GM23248 (cell line): ENCODE results near the gene BCL2L11. TPM values are rescaled to one million over a fixed set of nuclear protein-coding genes. Genes with fewer than 3 reads are reported as not detected.

Experiments
- DNase-seq: peaks from one replicate; pipeline ENCODE4 v3.0.0-alpha.2; 2015
- H2AFZ ChIP-seq: fragments of 200-600 bp; sonication (generic); 2 replicates; pipeline ENCODE4 v1.6.1; 2016; ENCODE audit warnings: antibody characterized with exemption
- H3F3A ChIP-seq: fragments of 200-600 bp; sonication (generic); 2 replicates; pipeline ENCODE4 v1.6.1; 2016; ENCODE audit warnings: mild to moderate bottlenecking, antibody characterized with exemption, mixed run types; ENCODE audit not compliant: insufficient read depth
- H3K27ac ChIP-seq: fragments of 200-600 bp; sonication (generic); 2 replicates; pipeline ENCODE4 v1.5.1; 2016; ENCODE audit warnings: mild to moderate bottlenecking
- H3K27me3 ChIP-seq: fragments of 200-600 bp; sonication (generic); replicated peaks from 2 replicates; pipeline ENCODE4 v1.6.1; 2016; ENCODE audit warnings: mild to moderate bottlenecking; ENCODE audit not compliant: insufficient read depth
- H3K36me3 ChIP-seq: fragments of 200-600 bp; sonication (generic); 2 replicates; pipeline ENCODE4 v1.6.1; 2016; ENCODE audit warnings: low read depth, mild to moderate bottlenecking
- H3K4me1 ChIP-seq: fragments of 200-600 bp; sonication (generic); 2 replicates; pipeline ENCODE4 v1.6.1; 2016; ENCODE audit warnings: mild to moderate bottlenecking; ENCODE audit not compliant: insufficient read depth
- H3K4me2 ChIP-seq: fragments of 200-600 bp; sonication (generic); one replicate; pipeline ENCODE4 v1.6.1; 2016; ENCODE audit warnings: mild to moderate bottlenecking; ENCODE audit not compliant: unreplicated experiment
- H3K4me3 ChIP-seq: fragments of 200-600 bp; sonication (generic); 2 replicates; pipeline ENCODE4 v1.5.1; 2016; ENCODE audit warnings: mild to moderate bottlenecking
- H3K79me2 ChIP-seq: fragments of 200-600 bp; sonication (generic); 2 replicates; pipeline ENCODE4 v1.6.1; 2016; ENCODE audit warnings: mild to moderate bottlenecking; ENCODE audit not compliant: insufficient read depth
- H3K9ac ChIP-seq: fragments of 200-600 bp; sonication (generic); 2 replicates; pipeline ENCODE4 v1.6.1; 2016; ENCODE audit warnings: mild to moderate bottlenecking
- H3K9me2 ChIP-seq: fragments of 200-600 bp; sonication (generic); 2 replicates; pipeline ENCODE4 v1.6.1; 2016; ENCODE audit warnings: mixed run types, mild to moderate bottlenecking, moderate library complexity; ENCODE audit not compliant: insufficient read depth
- H3K9me3 ChIP-seq: fragments of 200-600 bp; sonication (generic); one replicate; pipeline ENCODE4 v1.6.1; 2017; ENCODE audit warnings: low read depth
- H4K20me1 ChIP-seq: fragments of 200-600 bp; sonication (generic); 2 replicates; pipeline ENCODE4 v1.6.0; 2016; ENCODE audit not compliant: insufficient read depth
- EZH2 ChIP-seq: fragments of 200-600 bp; sonication (generic); IDR thresholded peaks from 2 replicates; pipeline ENCODE4 v1.6.1; 2018; ENCODE audit warnings: antibody characterized with exemption, mild to moderate bottlenecking; ENCODE audit not compliant: insufficient read depth, poor library complexity, severe bottlenecking
- EZH2phosphoT487 ChIP-seq: fragments of 200-600 bp; sonication (generic); IDR thresholded peaks from 2 replicates; pipeline ENCODE4 v1.6.1; 2018; ENCODE audit warnings: antibody characterized with exemption, moderate library complexity, mild to moderate bottlenecking, low read depth; ENCODE audit not compliant: insufficient read depth
- WGBS, 2 experiments: methylation state at CpG; one replicate each; pipeline ENCODE4 v1.1.6; 2015 to 2017; ENCODE audit warnings: low lambda C conversion rate in 2 of 2, low coverage in 1 of 2; ENCODE audit errors: missing lambda C conversion rate in 2 of 2; 5-methylcytosine and 5-hydroxymethylcytosine counted together
- in situ Hi-C: fragments of 300-500 bp; cut with MboI; formaldehyde crosslinking; loops from 2 replicates; pipeline ENCODE4 v1.15.0; 2020
- polyA plus RNA-seq: library from polyadenylated mRNA; unstranded; fragments of >200 nt; fragmentation: Nextera tagmentation; extraction: Ambion mirVana; gene quantifications from 2 replicates; pipeline ENCODE4 v1.2.1, GENCODE V29; 2016
- total RNA-seq: library from RNA; depleted of rRNA; stranded (reverse); fragments of >200 nt; shearing (Covaris generic); gene quantifications from 2 replicates; pipeline ENCODE4 v1.2.3, GENCODE V29; 2014

Gene BCL2L11
- total and polyA plus RNA-seq, 2 experiments from 2014 or later = 0.22 to 0.55 TPM

- in situ Hi-C loops = no loop called here
- Histone ChIP-seq H3K79me2 (no peaks in the 10 kb centered on the region), H3F3A (no peaks in the 10 kb centered on the region), H3K9me3 (no peaks in the 10 kb centered on the region), H3K9ac (no peak overlapping the region), H3K27me3 (no peaks in the 10 kb centered on the region), H4K20me1 (no peaks in the 10 kb centered on the region), H3K36me3 (no peaks in the 10 kb centered on the region), H3K4me3 (no peak overlapping the region), H3K4me2 (no peak overlapping the region), H3K9me2 (no peaks in the 10 kb centered on the region), H3K4me1 (no peaks in the 10 kb centered on the region), H2AFZ (no peak overlapping the region), H3K27ac (no peak overlapping the region)
- TF ChIP-seq EZH2phosphoT487 (no peak), EZH2 (no peak)
- DNase-seq = no peak
- 66 to 69% methylated on average over 3 of the region's 3 CpGs for WGBS, 2 experiments
Measured at GRCh38 chr2:111188681-111189080, 68.0 kb downstream of the BCL2L11 start.

- Histone ChIP-seq H3K9me2 (no peaks in the 10 kb centered on the region), H3K27me3 (no peaks in the 10 kb centered on the region), H2AFZ (no peak overlapping the region), H3K27ac (no peak overlapping the region), H4K20me1 (no peaks in the 10 kb centered on the region), H3K9me3 (no peaks in the 10 kb centered on the region), H3K36me3 (no peaks in the 10 kb centered on the region), H3K4me2 (no peak overlapping the region), H3K9ac (no peak overlapping the region), H3K4me3 (no peak overlapping the region), H3F3A (no peaks in the 10 kb centered on the region), H3K4me1 (no peaks in the 10 kb centered on the region), H3K79me2 (no peaks in the 10 kb centered on the region)
- in situ Hi-C loops = no loop called here
- WGBS, 2 experiments = 22 to 24% methylated on average over 2 of the region's 2 CpGs
- TF ChIP-seq EZH2 (no peak), EZH2phosphoT487 (no peak)
- no peak for DNase-seq
Measured at GRCh38 chr2:111189106-111189505, 68.4 kb downstream of the BCL2L11 start.

- no peaks in the 10 kb centered on the region for H3K79me2 ChIP-seq
- TF ChIP-seq EZH2 = no peak
- no peak for TF ChIP-seq EZH2phosphoT487
- H2AFZ ChIP-seq = no peak overlapping the region
- H3K27me3 ChIP-seq = no peaks in the 10 kb centered on the region
- H3K4me3 ChIP-seq = no peak overlapping the region
- no peak overlapping the region for H3K4me2 ChIP-seq
- no peak for DNase-seq
- no peaks in the 10 kb centered on the region for H3K9me2 ChIP-seq
- no peaks in the 10 kb centered on the region for H3K36me3 ChIP-seq
- H3K9ac ChIP-seq = no peak overlapping the region
- no peak overlapping the region for H3K27ac ChIP-seq
- H3F3A ChIP-seq = no peaks in the 10 kb centered on the region
- WGBS, 2 experiments = 70 to 72% methylated on average over 7 of the region's 7 CpGs
- in situ Hi-C loops = no loop called here
- H3K9me3 ChIP-seq = no peaks in the 10 kb centered on the region
- H3K4me1 ChIP-seq = no peaks in the 10 kb centered on the region
- no peaks in the 10 kb centered on the region for H4K20me1 ChIP-seq
Measured at GRCh38 chr2:111190816-111191540, 70.3 kb downstream of the BCL2L11 start.

- WGBS, 2 experiments = 96 to 98% methylated on average over 5 of the region's 5 CpGs
- Histone ChIP-seq H3K9me2 (no peaks in the 10 kb centered on the region), H3K27me3 (no peaks in the 10 kb centered on the region), H3K27ac (no peak overlapping the region), H3K79me2 (no peaks in the 10 kb centered on the region), H3K36me3 (no peaks in the 10 kb centered on the region), H3K9ac (no peak overlapping the region), H3F3A (no peaks in the 10 kb centered on the region), H3K4me2 (no peak overlapping the region), H4K20me1 (no peaks in the 10 kb centered on the region), H3K4me3 (no peak overlapping the region), H2AFZ (no peak overlapping the region), H3K9me3 (no peaks in the 10 kb centered on the region), H3K4me1 (no peaks in the 10 kb centered on the region)
- in situ Hi-C loops = no loop called here
- DNase-seq = no peak
- TF ChIP-seq EZH2 = no peak
- TF ChIP-seq EZH2phosphoT487 = no peak
Measured at GRCh38 chr2:111191877-111192276, 71.2 kb downstream of the BCL2L11 start.
